Type B pancreatic cell (in vitro differentiated cells): ENCODE results near the gene CXCL17. TPM values are rescaled to one million over a fixed set of nuclear protein-coding genes. Genes with fewer than 3 reads are reported as not detected.

Source experiments
- DNase-seq: peaks from one replicate; pipeline ENCODE4 v3.0.0; 2021; ENCODE audit warnings: mixed read lengths; ENCODE audit not compliant: unreplicated experiment; ENCODE audit errors: extremely low spot score
- H3K27ac Mint-ChIP-seq: 2 replicates; pipeline ENCODE4 v1.8.0; 2021; ENCODE audit warnings: mild to moderate bottlenecking, mixed read lengths
- H3K27me3 Mint-ChIP-seq: 2 replicates; pipeline ENCODE4 v1.8.0; 2021; ENCODE audit warnings: mixed read lengths
- H3K36me3 Mint-ChIP-seq: 2 replicates; pipeline ENCODE4 v1.8.0; 2021; ENCODE audit warnings: mixed read lengths
- H3K4me1 Mint-ChIP-seq: one replicate; pipeline ENCODE4 v1.8.0; 2021; ENCODE audit warnings: mixed read lengths; ENCODE audit not compliant: unreplicated experiment
- H3K4me3 Mint-ChIP-seq: 2 replicates; pipeline ENCODE4 v1.8.0; 2021; ENCODE audit warnings: mild to moderate bottlenecking, mixed read lengths
- H3K9me3 Mint-ChIP-seq: 2 replicates; pipeline ENCODE4 v1.8.0; 2021; ENCODE audit warnings: mixed read lengths
- CTCF ChIP-seq: fragments of 200-600 bp; sonication (generic); conservative IDR thresholded peaks from 2 replicates; pipeline ENCODE4 v1.5.0; 2021; ENCODE audit warnings: antibody characterized with exemption, mild to moderate bottlenecking
- total RNA-seq: library from RNA; stranded (reverse); gene quantifications from 2 replicates; pipeline ENCODE4 v1.2.1, GENCODE V29; 2021; ENCODE audit warnings: low replicate concordance

Gene CXCL17
- total RNA-seq, 1 donor from 2014 or later, result 3.2 TPM

- Mint-ChIP-seq H3K27ac (peak overlapping the region; percentile 30), H3K36me3 (no peaks in the 10 kb centered on the region)
- DNase-seq, result no peak
These were observed 37.8 kb upstream of the CXCL17 start for GRCh38 chr19:42480335-42481095.

GRCh38 chr19:42479736-42480135, 37.0 kb upstream of the CXCL17 start:
- Mint-ChIP-seq H3K36me3 (no peaks in the 10 kb centered on the region), H3K4me1 (peaks cover 18% of the 10 kb centered on the region), H3K9me3 (no peaks in the 10 kb centered on the region), H3K27me3 (peaks cover 2% of the 10 kb centered on the region), H3K27ac (no peak overlapping the region), H3K4me3 (no peak overlapping the region)
- TF ChIP-seq CTCF, result no peak
- no peak for DNase-seq

More at GRCh38 chr19:42480335-42481095, 37.8 kb upstream of the CXCL17 start:
- no peaks in the 10 kb centered on the region for H3K9me3 Mint-ChIP-seq
- no peaks in the 10 kb centered on the region for H3K27me3 Mint-ChIP-seq
- peaks cover 15% of the 10 kb centered on the region for H3K4me1 Mint-ChIP-seq
- H3K4me3 Mint-ChIP-seq, result peak overlapping the region; percentile 7
- TF ChIP-seq CTCF, result no peak

- Mint-ChIP-seq H3K36me3 (no peaks in the 10 kb centered on the region), H3K4me1 (peaks cover 15% of the 10 kb centered on the region), H3K4me3 (no peak overlapping the region), H3K27me3 (peaks cover 5% of the 10 kb centered on the region), H3K27ac (no peak overlapping the region), H3K9me3 (no peaks in the 10 kb centered on the region)
- TF ChIP-seq CTCF, result no peak
- DNase-seq, result no peak
These were observed 36.1 kb upstream of the CXCL17 start for GRCh38 chr19:42478765-42479311.

- no peaks in the 10 kb centered on the region for H3K9me3 Mint-ChIP-seq
- H3K4me1 Mint-ChIP-seq, result peaks cover 14% of the 10 kb centered on the region
- peaks cover 2% of the 10 kb centered on the region for H3K36me3 Mint-ChIP-seq
- no peak overlapping the region for H3K4me3 Mint-ChIP-seq
- peaks cover 8% of the 10 kb centered on the region for H3K27me3 Mint-ChIP-seq
- DNase-seq, result no peak
- H3K27ac Mint-ChIP-seq, result no peak overlapping the region
- no peak for TF ChIP-seq CTCF
These were observed 35.2 kb upstream of the CXCL17 start for GRCh38 chr19:42477933-42478332.

- H3K4me1 Mint-ChIP-seq, result peaks cover 17% of the 10 kb centered on the region
- H3K27me3 Mint-ChIP-seq, result peaks cover 11% of the 10 kb centered on the region
- H3K27ac Mint-ChIP-seq, result no peak overlapping the region
- DNase-seq, result no peak
- no peak overlapping the region for H3K4me3 Mint-ChIP-seq
- no peak for TF ChIP-seq CTCF
- H3K9me3 Mint-ChIP-seq, result no peaks in the 10 kb centered on the region
- peaks cover 4% of the 10 kb centered on the region for H3K36me3 Mint-ChIP-seq
These were observed 34.4 kb upstream of the CXCL17 start for GRCh38 chr19:42477117-42477516.
